Activated naive CD8-positive, alpha-beta T cell treated with anti-CD3 and anti-CD28 coated beads for 36 hours (primary cell): ENCODE data around the gene WNT4. TPM values are rescaled to one million over a fixed set of nuclear protein-coding genes. Genes with fewer than 3 reads are reported as not detected.

Experiments
- DNase-seq: peaks from one replicate; pipeline ENCODE4 v3.0.0; 2021
- H3K27ac Mint-ChIP-seq: one replicate; pipeline ENCODE4 v1.8.0; 2022; ENCODE audit warnings: mild to moderate bottlenecking, moderate library complexity, mixed read lengths
- H3K27me3 Mint-ChIP-seq: one replicate; pipeline ENCODE4 v1.8.0; 2022; ENCODE audit warnings: mild to moderate bottlenecking, mixed read lengths
- H3K36me3 Mint-ChIP-seq: one replicate; pipeline ENCODE4 v1.8.0; 2021; ENCODE audit warnings: mild to moderate bottlenecking, mixed read lengths
- H3K4me1 Mint-ChIP-seq: one replicate; pipeline ENCODE4 v1.8.0; 2021; ENCODE audit warnings: mixed read lengths
- H3K4me3 Mint-ChIP-seq: one replicate; pipeline ENCODE4 v1.8.0; 2022; ENCODE audit warnings: mild to moderate bottlenecking, moderate library complexity, mixed read lengths
- H3K9me3 Mint-ChIP-seq: one replicate; pipeline ENCODE4 v1.8.0; 2022; ENCODE audit warnings: mixed read lengths
- total RNA-seq, 2 experiments: library from RNA; stranded (reverse); gene quantifications; one replicate each; pipeline ENCODE4 v1.2.3, GENCODE V29; 2021

Gene WNT4
- total RNA-seq: not detected

DNA sequence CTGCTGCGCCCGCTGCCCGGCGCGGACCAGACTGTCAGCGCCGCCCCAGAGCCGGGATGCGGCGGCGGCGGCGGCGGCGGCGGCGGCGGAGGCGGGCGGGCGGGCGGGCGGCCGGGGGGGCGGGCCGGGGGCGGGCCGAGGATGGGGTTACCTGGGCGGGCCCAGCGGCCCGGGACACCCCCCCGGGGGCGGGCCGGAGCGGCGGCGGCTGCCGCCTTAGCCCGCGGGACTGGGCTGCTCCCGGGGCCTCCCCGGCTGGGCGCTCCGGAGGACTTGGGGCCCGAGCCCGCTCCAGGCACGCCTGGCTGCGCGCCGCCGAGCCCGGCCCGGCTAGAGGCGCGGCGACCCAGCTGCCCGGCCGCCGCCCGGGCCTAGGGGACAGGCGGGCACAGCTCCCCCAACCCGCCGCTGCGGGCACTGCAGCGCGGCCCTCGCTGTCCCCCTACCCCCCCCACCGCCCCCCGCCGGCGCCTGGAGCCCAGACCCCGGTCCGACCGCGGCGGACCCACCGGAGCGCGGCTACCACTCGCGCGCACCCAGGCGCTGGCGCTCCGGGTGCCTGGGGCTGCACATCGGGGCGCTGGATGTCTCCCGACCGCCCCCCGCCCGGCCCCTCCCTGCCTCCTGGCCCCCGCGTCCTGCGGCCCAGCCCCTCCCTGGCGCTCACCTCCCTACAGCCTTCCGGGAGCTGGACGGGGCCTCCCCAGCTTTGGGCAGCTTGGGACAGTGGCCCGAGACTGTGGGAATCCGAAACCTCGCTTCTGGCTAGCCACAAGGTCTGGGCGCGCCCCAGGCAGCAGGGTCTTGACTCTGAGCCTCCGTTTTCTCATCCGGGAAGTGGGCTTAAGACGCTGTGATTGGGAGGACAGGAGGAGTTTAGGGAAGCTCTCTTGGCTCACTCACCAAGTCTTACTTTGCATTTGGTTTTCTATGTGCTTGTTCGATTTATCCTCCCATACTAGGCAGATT is at the start of gene WNT4:
WNT4 (minus strand) TSS at position 33 of the 969 bp plus-strand sequence. CDS start 175 bp downstream, outside the sequence.
- no peak within 1 kb of the TSS for H3K27ac Mint-ChIP-seq

DNA sequence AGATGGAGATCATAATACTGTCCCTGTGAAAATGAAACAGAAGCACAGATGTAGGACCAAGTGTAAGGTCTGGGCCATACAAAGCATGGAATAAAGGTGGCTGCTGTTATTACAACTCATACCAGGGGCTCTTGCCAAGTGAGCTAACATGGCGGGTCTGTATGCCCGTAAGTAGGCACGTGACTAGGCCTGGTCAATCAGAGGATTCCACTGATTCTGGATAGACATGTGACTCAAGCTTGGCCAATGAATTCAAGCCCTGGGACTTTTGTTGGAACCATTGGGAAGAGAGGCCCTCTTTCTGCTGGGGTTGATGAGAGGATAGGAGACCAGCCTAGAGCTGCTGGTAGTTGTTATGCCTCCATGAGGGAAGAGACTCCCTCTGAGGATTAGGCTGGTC is 47.8 kb upstream of the WNT4 start:
- no peak for DNase-seq
- H3K27me3 Mint-ChIP-seq: peaks cover 23% of the 10 kb centered on the region
- H3K27ac Mint-ChIP-seq: no peak overlapping the region
- H3K36me3 Mint-ChIP-seq: no peaks in the 10 kb centered on the region
- H3K4me1 Mint-ChIP-seq: no peaks in the 10 kb centered on the region
- no peaks in the 10 kb centered on the region for H3K9me3 Mint-ChIP-seq
- no peak overlapping the region for H3K4me3 Mint-ChIP-seq

More for the DNA sequence above, at the start of gene WNT4:
- Mint-ChIP-seq H3K27me3 (peaks cover 65% of the 10 kb centered on the region), H3K4me3 (peak within 1 kb of the TSS; percentile 64), H3K9me3 (no peaks in the 10 kb centered on the region), H3K36me3 (no peaks in the 10 kb centered on the region), H3K4me1 (peaks cover 6% of the 10 kb centered on the region)
- DNase-seq: peak; percentile 37

DNA sequence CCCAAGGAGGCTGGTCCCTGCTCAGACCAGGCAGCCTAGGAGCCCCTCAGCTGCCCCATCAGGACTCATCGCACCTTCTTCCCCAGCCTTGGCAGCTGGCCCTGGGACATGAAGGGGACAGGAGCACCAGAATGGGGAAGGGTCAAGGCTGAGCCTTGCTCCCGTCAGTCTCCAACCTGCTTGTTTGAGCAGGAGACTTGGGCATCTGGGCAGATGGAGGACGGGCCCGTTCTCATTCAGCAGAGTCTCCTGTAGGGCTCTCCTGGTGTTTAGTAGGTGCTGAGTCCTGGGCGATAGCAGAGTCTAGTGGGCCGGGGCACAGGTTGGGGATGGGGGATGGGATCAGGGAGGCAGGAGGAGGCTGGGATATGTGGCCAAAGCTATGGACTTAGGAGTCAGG is 47.4 kb upstream of the WNT4 start:
- Mint-ChIP-seq H3K27me3 (peaks cover 26% of the 10 kb centered on the region), H3K4me1 (peaks cover 2% of the 10 kb centered on the region), H3K36me3 (no peaks in the 10 kb centered on the region), H3K9me3 (no peaks in the 10 kb centered on the region), H3K4me3 (no peak overlapping the region), H3K27ac (no peak overlapping the region)
- DNase-seq: no peak

DNA sequence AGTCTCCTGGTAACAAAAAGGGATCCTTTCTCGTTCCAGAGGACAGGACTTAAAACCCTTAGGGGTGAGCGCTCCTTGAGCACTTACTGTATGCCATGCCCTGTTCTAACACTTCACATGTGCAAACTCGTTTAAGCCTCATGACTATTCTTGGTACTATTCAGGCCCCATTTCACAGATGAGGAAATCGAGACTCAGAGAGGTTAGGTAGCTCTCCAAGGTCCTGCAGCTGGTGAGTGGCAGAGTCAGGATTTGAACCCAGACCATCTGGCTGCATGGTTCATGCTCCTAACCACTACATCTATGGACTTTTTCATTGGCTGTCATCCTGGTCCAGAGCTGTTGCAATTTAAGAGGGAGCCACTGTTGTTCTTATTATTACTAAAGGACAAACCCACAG is 46.7 kb upstream of the WNT4 start:
- no peak for DNase-seq
- Mint-ChIP-seq H3K4me3 (no peak overlapping the region), H3K9me3 (no peaks in the 10 kb centered on the region), H3K36me3 (no peaks in the 10 kb centered on the region), H3K27me3 (peaks cover 29% of the 10 kb centered on the region), H3K4me1 (peaks cover 2% of the 10 kb centered on the region), H3K27ac (no peak overlapping the region)

DNA sequence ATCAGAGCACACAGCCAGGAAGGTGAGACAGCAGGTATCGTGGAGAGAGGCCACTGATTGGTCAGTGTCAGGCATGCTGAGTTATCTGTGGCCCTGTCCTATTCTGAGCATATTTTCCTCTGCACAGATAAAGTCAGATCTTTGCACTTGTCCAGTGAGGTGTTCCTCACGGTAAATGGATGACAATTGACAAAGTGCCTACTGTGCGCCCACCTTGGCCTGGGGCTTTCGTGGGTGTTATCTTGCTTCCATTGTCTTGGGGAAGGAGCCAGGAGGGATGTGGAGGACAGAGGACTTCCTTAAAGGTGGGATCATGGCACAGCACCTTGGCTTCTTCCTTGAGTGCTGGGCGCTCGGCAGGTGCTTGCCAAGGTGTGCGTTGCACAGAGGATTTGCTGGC is 46.0 kb upstream of the WNT4 start:
- Mint-ChIP-seq H3K27me3 (peaks cover 34% of the 10 kb centered on the region), H3K4me1 (peaks cover 2% of the 10 kb centered on the region), H3K9me3 (no peaks in the 10 kb centered on the region), H3K27ac (no peak overlapping the region), H3K4me3 (no peak overlapping the region), H3K36me3 (no peaks in the 10 kb centered on the region)
- DNase-seq: no peak

DNA sequence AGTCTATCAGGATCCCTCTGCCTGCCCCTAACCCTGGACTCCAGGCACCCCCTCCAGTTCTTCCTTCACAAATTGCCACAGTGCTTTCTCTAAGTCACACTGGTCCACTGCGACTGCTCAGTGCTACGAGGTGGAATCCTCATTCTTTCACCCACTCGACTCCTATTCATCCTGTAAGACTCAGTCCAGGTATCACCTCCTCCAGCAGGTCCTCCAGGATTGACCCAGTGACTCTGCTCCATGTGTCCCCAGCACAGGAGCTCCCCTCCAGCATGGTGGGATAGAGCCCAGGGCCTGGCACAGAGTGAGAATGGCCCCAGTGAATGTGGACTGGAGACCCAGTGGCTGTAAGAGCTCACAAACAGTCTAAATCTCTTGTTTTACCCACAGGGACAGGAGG is 45.5 kb upstream of the WNT4 start:
- H3K9me3 Mint-ChIP-seq: no peaks in the 10 kb centered on the region
- peaks cover 36% of the 10 kb centered on the region for H3K27me3 Mint-ChIP-seq
- H3K4me3 Mint-ChIP-seq: no peak overlapping the region
- no peak overlapping the region for H3K27ac Mint-ChIP-seq
- H3K4me1 Mint-ChIP-seq: peaks cover 2% of the 10 kb centered on the region
- no peak for DNase-seq
- H3K36me3 Mint-ChIP-seq: no peaks in the 10 kb centered on the region

DNA sequence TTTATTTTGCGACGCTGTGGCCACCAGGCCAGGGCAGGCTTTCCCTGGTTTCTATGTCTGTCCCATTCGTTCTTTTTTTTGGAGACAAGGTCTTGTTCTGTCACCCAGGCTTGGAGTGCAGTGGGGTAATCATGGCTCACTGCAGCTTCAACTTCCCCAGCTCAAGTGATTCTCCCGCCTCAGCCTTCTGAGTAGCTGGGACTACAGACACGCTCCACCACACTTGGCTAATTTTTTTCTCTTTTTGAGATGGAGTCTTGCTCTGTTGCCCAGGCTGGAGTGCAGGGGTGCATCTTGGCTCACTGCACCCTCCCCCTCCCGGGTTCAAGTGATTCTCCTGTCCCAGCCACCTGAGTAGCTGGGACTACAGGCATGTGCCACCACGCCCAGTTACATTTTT is 43.4 kb upstream of the WNT4 start:
- no peak for DNase-seq
- Mint-ChIP-seq H3K4me1 (peaks cover 2% of the 10 kb centered on the region), H3K27ac (no peak overlapping the region), H3K36me3 (no peaks in the 10 kb centered on the region), H3K9me3 (no peaks in the 10 kb centered on the region), H3K27me3 (peaks cover 49% of the 10 kb centered on the region), H3K4me3 (no peak overlapping the region)

DNA sequence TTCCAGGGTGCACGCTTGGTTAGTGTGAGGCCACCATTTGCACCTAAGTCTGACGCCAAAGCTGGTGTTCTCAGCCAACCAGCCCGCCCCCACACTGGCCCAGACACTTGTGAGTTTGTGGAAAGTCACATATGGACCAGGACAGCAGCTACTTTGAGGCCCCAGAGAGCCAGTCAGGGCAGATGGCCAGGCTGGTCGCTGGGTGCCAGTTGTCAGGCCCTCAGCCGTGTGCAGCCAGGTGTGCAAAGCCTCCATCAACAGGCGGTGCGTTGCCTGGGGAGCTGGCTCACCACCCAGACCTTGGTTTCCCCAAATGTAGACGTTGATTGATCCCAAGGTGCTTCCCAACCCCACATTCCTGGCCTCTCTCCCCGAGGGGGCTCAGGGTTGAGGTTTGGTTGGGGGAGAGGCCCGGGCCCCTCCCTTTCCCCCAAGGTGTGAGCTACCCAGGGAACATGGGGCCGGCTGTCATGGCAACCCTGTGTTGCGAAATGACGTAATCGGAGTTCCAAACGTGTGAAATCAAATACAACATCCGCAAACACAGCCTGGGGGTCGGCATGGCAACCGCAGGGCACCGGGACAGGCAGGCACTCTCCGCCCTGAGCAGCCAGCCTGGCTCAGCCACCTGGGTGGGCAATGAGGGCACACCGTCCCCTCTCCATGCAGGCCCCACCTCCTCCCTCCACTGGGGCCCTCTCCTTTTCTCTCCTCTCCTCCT is 42.2 kb upstream of the WNT4 start:
- Mint-ChIP-seq H3K27me3 (peaks cover 43% of the 10 kb centered on the region), H3K4me1 (peaks cover 2% of the 10 kb centered on the region), H3K36me3 (no peaks in the 10 kb centered on the region), H3K4me3 (no peak overlapping the region), H3K27ac (no peak overlapping the region), H3K9me3 (no peaks in the 10 kb centered on the region)
- DNase-seq: peak; percentile 18

DNA sequence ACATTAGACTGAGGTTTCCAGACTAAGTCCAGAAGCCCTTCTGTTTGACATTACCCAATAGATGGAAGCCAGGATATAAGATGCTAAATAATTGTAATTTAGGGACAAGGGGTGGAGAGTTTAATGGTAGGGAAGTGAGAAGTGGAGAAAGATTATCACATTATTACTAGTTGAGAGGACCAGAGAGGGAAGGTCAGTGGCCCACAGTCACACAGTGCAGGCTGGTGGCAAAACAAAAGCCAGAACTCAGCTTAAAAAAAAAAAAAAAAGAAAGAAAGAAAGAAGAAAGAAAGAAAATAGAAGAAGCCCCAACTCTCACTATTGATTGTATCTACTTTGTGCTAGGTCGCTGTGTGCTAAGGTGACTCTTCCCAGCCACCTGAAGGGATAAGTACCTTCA is 41.6 kb upstream of the WNT4 start:
- Mint-ChIP-seq H3K27me3 (peaks cover 43% of the 10 kb centered on the region), H3K9me3 (no peaks in the 10 kb centered on the region), H3K36me3 (no peaks in the 10 kb centered on the region), H3K27ac (no peak overlapping the region), H3K4me1 (peaks cover 2% of the 10 kb centered on the region), H3K4me3 (no peak overlapping the region)
- DNase-seq: no peak

DNA sequence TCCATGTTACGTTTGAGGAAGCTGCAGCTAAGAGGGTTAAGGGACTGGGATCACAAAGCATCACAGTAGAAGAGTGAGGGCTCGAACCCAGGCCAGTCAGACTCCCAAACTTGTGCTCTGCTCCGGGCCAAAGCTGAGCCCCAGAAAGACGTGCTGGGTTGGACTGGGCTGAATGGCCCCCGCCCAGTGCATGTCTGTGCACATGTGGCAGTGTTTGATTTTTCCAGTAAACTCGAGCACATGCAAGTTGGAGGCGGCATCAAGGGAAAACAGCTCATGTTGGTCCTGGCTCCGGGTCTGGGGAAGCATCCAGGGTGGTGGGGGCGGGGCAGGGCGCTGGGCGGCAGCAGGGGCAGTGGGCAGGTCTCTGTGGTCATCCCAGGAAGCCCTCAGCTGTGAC is 39.8 kb upstream of the WNT4 start:
- Mint-ChIP-seq H3K4me3 (no peak overlapping the region), H3K27ac (no peak overlapping the region), H3K4me1 (peaks cover 5% of the 10 kb centered on the region), H3K27me3 (peaks cover 35% of the 10 kb centered on the region), H3K9me3 (no peaks in the 10 kb centered on the region), H3K36me3 (no peaks in the 10 kb centered on the region)
- no peak for DNase-seq

DNA sequence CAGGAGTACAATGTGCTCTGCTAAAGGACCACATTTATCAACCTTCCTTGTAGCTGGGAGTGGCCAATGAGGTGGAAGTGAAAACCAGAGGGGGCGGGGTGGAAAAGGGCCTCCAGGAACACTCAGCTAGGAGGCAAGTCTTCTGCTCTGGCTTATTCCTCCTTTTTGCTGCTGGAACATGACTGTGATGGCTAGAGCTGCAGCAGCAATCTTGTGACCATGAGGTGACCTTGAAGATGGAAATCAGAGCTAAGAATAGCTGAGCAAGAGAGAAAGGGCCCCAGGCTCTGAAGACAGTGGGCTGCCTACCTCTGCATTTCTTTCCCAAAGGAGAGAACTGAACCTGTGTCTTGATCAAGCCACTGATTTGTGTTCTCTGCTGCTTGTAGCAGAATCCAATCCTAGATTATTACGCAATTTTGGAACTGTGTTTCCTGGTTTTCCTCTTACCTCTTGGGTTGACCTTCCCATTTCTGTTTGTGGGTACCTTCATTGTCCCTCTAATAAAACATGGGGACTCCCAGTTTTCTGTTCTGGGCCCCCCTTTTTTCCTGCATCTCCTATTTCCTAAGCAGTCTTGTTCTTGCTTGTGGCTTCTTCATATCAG is 36.4 kb upstream of the WNT4 start:
- Mint-ChIP-seq H3K27ac (no peak overlapping the region), H3K4me1 (peaks cover 21% of the 10 kb centered on the region), H3K36me3 (no peaks in the 10 kb centered on the region), H3K9me3 (no peaks in the 10 kb centered on the region), H3K27me3 (peaks cover 21% of the 10 kb centered on the region), H3K4me3 (no peak overlapping the region)
- DNase-seq: no peak

DNA sequence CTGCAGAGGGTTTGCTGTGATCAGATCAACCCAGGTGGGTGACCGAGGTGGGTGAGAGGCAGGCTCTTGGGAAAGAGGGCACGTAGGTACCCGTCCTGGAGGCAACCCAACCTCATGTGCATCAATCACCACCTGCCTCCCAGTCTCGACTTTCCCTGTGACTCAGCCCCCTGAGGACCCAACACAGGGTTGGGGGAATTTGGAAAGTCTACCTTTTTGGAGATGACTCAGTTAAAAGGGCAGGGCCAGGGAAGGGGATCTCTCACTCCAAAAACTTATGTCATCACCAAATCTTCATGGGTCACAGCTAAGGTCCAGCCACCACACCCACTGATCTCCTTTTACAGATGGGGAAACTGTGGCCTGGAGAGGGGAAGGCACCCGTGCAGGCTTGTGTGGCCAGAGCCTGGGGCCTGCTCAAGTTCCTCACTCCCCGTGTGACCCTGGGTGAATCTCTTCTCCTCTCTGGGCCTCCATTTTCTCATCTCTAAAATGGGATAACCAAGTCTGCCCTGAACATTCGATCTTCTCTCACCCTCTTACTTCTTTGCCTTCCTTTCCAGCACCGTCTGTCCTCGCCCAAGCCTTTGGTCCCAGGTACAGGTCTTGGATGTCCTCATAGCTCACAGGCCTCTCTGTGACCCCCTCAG is 34.6 kb upstream of the WNT4 start:
- Mint-ChIP-seq H3K27me3 (peaks cover 17% of the 10 kb centered on the region), H3K27ac (no peak overlapping the region), H3K9me3 (no peaks in the 10 kb centered on the region), H3K4me3 (no peak overlapping the region), H3K36me3 (no peaks in the 10 kb centered on the region), H3K4me1 (peaks cover 21% of the 10 kb centered on the region)
- DNase-seq: peak; percentile 18

DNA sequence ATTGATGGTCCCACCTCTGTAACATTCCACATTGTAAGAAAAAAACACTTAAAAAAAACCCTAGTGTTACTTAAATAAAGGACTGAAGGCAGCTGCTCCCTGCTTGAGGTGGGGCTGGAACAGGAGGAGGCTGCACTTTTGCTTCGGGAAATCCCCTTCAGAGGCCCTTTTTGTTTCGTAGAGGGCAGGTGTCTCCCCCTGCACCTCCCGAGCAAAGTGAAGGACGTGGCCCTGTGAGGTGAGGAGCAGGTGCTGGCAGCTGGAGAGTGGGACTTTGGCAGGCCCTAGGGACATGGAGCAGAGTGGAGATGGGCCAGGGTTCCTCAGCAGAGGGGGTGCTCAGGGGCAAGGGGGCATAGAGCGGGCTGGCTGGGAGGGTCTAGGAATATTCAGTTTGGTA is 33.4 kb upstream of the WNT4 start:
- Mint-ChIP-seq H3K9me3 (no peaks in the 10 kb centered on the region), H3K36me3 (no peaks in the 10 kb centered on the region), H3K27me3 (peaks cover 6% of the 10 kb centered on the region), H3K27ac (no peak overlapping the region), H3K4me3 (no peak overlapping the region), H3K4me1 (peaks cover 21% of the 10 kb centered on the region)
- DNase-seq: peak; percentile 46

DNA sequence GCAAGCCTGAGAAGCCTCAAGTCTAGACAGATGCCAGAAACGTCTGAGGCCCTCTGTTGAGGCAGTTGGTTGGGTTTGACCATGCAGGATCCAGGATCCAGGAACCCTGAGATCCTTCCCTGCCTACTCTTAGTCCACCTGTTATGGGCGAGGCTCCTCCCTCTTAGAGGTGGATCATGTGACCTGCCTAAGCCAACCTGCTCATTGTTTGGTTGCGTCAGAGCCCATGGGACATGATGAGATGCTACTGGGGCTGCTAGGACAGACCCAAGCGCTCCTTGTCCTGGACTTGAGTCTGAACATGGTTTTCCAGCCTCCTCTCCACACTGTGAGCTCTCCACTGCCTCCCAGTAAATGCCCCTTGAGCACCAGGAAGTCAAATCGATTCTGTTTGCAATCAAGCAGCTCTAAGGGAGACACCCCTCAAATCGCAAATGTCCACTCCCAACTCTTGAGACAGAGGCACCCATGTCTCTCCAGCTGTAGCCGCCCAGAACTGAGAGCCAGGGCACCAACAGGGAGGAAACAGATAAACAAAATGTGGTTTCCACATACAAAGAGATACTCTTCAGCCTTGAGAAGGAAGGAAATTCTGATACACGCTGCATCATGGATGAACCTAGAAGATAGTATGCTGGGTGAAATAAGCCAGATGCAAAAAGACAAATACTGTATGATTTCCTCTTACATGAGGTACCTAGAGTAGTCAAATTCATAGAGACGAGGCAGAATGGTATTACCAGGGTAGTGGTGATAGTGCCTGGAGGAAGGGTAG is 31.7 kb upstream of the WNT4 start:
- H3K4me3 Mint-ChIP-seq: no peak overlapping the region
- H3K36me3 Mint-ChIP-seq: no peaks in the 10 kb centered on the region
- no peak overlapping the region for H3K27ac Mint-ChIP-seq
- DNase-seq: no peak
- H3K4me1 Mint-ChIP-seq: peaks cover 21% of the 10 kb centered on the region
- no peaks in the 10 kb centered on the region for H3K9me3 Mint-ChIP-seq
- H3K27me3 Mint-ChIP-seq: peaks cover 8% of the 10 kb centered on the region
